ENCODE measurements around the gene SBF2. TPM values are rescaled to one million over a fixed set of nuclear protein-coding genes. Genes with fewer than 3 reads are reported as not detected.

SBF2 gene
- total and polyA plus RNA-seq, 5 donors from 2014 or later: 1.1 to 5.5 (median 2.1) TPM

DNA sequence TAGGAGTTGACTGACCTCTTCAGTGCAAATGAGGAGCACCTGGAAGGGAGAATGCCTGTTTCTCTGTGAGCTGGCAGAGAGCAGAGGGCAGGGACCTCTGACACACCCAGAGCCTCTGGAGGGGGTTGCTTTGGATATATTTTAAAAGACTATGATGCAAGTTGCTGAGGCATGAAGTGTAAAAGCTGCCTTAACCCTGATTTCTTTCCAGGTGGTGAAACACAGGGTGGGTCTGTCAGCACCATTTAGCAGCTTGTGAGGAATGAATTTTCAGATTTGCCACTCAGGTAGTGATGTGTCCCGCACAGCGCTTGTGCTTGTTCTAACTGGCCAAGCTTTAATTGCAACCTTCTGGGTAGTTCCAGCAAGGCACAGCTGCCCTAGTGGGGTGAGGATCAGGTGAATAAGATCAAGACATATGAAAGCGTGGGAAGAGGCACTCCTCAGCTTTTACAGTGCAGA lies 540.0 kb downstream of the SBF2 start:
- Histone ChIP-seq H3K36me3 (ENCODE audit: control insufficient read depth, insufficient read depth, low read length) (peaks cover 2% of the 10 kb centered on the region), H3K4me1 (ENCODE audit: control insufficient read depth, insufficient read depth, low read length, poor library complexity, severe bottlenecking) (peaks cover 16% of the 10 kb centered on the region), H3K27me3 (ENCODE audit: control insufficient read depth, insufficient read depth, low read length) (no peaks in the 10 kb centered on the region), H3K9me3 (ENCODE audit: control insufficient read depth in 2 of 2, low read length in 2 of 2) (no peaks in the 10 kb centered on the region), H3K27ac (ENCODE audit: insufficient read depth, low read length, poor library complexity, severe bottlenecking) (no peak overlapping the region), H3K4me3 (ENCODE audit: low read depth, low read length) (no peak overlapping the region)
- Mint-ChIP-seq H3K4me1 (peaks cover 0 to 23% (median 13%) of the 10 kb centered on the region in 4 donors), H3K27ac (no peak overlapping the region), H3K4me3 (no peak overlapping the region), H3K27me3 (no peaks in the 10 kb centered on the region), H3K9me3 (no peaks in the 10 kb centered on the region), H3K36me3 (peaks cover 9% of the 10 kb centered on the region)
- DNase-seq (no peak), ATAC-seq (ENCODE audit: low read depth in 2 of 2) (no peak)

GRCh38 chr11:9753021-9753420 lies 541.0 kb downstream of the SBF2 start:
- peaks cover 2% of the 10 kb centered on the region for H3K36me3 ChIP-seq (ENCODE audit: control insufficient read depth, insufficient read depth, low read length)
- H3K4me1 ChIP-seq (ENCODE audit: control insufficient read depth, insufficient read depth, low read length, poor library complexity, severe bottlenecking): peaks cover 18% of the 10 kb centered on the region
- no peak for ATAC-seq (ENCODE audit: low read depth in 2 of 2)
- Mint-ChIP-seq H3K36me3 (peaks cover 9% of the 10 kb centered on the region), H3K4me3 (peak overlapping the region in 1 of 4 donors; percentile 43), H3K4me1 (peaks cover 0 to 26% (median 17%) of the 10 kb centered on the region in 4 donors), H3K27ac (no peak overlapping the region), H3K27me3 (no peaks in the 10 kb centered on the region), H3K9me3 (no peaks in the 10 kb centered on the region)
- no peak overlapping the region for H3K27ac ChIP-seq (ENCODE audit: insufficient read depth, low read length, poor library complexity, severe bottlenecking)
- H3K9me3 ChIP-seq (ENCODE audit: control insufficient read depth in 2 of 2, low read length in 2 of 2): no peaks in the 10 kb centered on the region
- H3K27me3 ChIP-seq (ENCODE audit: control insufficient read depth, insufficient read depth, low read length): no peaks in the 10 kb centered on the region
- DNase-seq: no peak
- H3K4me3 ChIP-seq (ENCODE audit: low read depth, low read length): no peak overlapping the region

DNA sequence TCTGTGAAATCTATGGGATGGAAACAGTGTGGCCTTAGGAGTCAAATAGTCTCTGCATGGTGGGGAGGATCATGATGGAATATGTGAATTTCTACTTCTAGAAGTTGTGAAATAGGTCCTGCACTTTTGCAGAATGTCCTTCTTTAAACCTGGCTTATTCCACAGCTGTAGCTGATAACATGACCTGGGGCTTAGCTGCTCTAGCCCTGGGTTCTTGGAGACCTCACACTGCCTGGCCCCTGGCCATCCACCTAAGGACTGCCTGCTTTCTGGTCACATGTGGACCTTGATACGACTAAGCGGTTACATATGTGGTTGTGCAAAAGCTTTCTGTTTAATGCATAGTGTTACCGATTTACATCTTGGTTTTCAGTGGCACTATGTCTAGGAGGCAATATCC lies 541.9 kb downstream of the SBF2 start:
- no peaks in the 10 kb centered on the region for H3K9me3 ChIP-seq (ENCODE audit: control insufficient read depth in 2 of 2, low read length in 2 of 2)
- H3K27me3 ChIP-seq (ENCODE audit: control insufficient read depth, insufficient read depth, low read length): no peaks in the 10 kb centered on the region
- H3K36me3 Mint-ChIP-seq: peaks cover 9% of the 10 kb centered on the region
- peaks cover 0 to 20% (median 13%) of the 10 kb centered on the region in 4 donors for H3K4me1 Mint-ChIP-seq
- H3K36me3 ChIP-seq (ENCODE audit: control insufficient read depth, insufficient read depth, low read length): peaks cover 2% of the 10 kb centered on the region
- H3K27me3 Mint-ChIP-seq: no peaks in the 10 kb centered on the region
- no peak overlapping the region for H3K4me3 ChIP-seq (ENCODE audit: low read depth, low read length)
- no peaks in the 10 kb centered on the region for H3K9me3 Mint-ChIP-seq
- peaks cover 13% of the 10 kb centered on the region for H3K4me1 ChIP-seq (ENCODE audit: control insufficient read depth, insufficient read depth, low read length, poor library complexity, severe bottlenecking)
- H3K27ac Mint-ChIP-seq: peak overlapping the region in 1 of 3 donors; percentile 26
- no peak overlapping the region for H3K4me3 Mint-ChIP-seq
- no peak overlapping the region for H3K27ac ChIP-seq (ENCODE audit: insufficient read depth, low read length, poor library complexity, severe bottlenecking)
- ATAC-seq (ENCODE audit: low read depth in 2 of 2) (no peak), DNase-seq (no peak)

- no peak overlapping the region for H3K4me3 Mint-ChIP-seq
- H3K27ac ChIP-seq (ENCODE audit: insufficient read depth, low read length, poor library complexity, severe bottlenecking): no peak overlapping the region
- peak overlapping the region in 1 of 3 donors; percentile 35 for H3K27ac Mint-ChIP-seq
- no peaks in the 10 kb centered on the region for H3K9me3 Mint-ChIP-seq
- ATAC-seq (ENCODE audit: low read depth in 2 of 2): no peak
- peaks cover 9% of the 10 kb centered on the region for H3K36me3 Mint-ChIP-seq
- no peaks in the 10 kb centered on the region for H3K9me3 ChIP-seq (ENCODE audit: control insufficient read depth in 2 of 2, low read length in 2 of 2)
- peaks cover 0 to 9% (median 6%) of the 10 kb centered on the region in 4 donors for H3K4me1 Mint-ChIP-seq
- peaks cover 2% of the 10 kb centered on the region for H3K36me3 ChIP-seq (ENCODE audit: control insufficient read depth, insufficient read depth, low read length)
- no peaks in the 10 kb centered on the region for H3K27me3 Mint-ChIP-seq
- no peak for DNase-seq
- H3K4me1 ChIP-seq (ENCODE audit: control insufficient read depth, insufficient read depth, low read length, poor library complexity, severe bottlenecking): peaks cover 6% of the 10 kb centered on the region
- H3K4me3 ChIP-seq (ENCODE audit: low read depth, low read length): no peak overlapping the region
- no peaks in the 10 kb centered on the region for H3K27me3 ChIP-seq (ENCODE audit: control insufficient read depth, insufficient read depth, low read length)
Observed at GRCh38 chr11:9750551-9750950, 543.5 kb downstream of the SBF2 start.

GRCh38 chr11:9748361-9748970 lies 545.6 kb downstream of the SBF2 start:
- Histone ChIP-seq H3K27me3 (ENCODE audit: control insufficient read depth, insufficient read depth, low read length) (no peaks in the 10 kb centered on the region), H3K36me3 (ENCODE audit: control insufficient read depth, insufficient read depth, low read length) (peaks cover 2% of the 10 kb centered on the region), H3K27ac (ENCODE audit: insufficient read depth, low read length, poor library complexity, severe bottlenecking) (no peak overlapping the region), H3K9me3 (ENCODE audit: control insufficient read depth in 2 of 2, low read length in 2 of 2) (no peaks in the 10 kb centered on the region), H3K4me1 (ENCODE audit: control insufficient read depth, insufficient read depth, low read length, poor library complexity, severe bottlenecking) (peaks cover 6% of the 10 kb centered on the region), H3K4me3 (ENCODE audit: low read depth, low read length) (no peak overlapping the region)
- Mint-ChIP-seq H3K27me3 (no peaks in the 10 kb centered on the region), H3K36me3 (peaks cover 9% of the 10 kb centered on the region), H3K9me3 (no peaks in the 10 kb centered on the region), H3K27ac (no peak overlapping the region), H3K4me1 (peaks cover 0 to 9% (median 7%) of the 10 kb centered on the region in 4 donors), H3K4me3 (no peak overlapping the region)
- DNase-seq: peak; percentile 27 to 88 (median 66)
- peak; percentile 82 to 91 for ATAC-seq (ENCODE audit: low read depth in 2 of 2)

GRCh38 chr11:9747828-9748227 lies 546.2 kb downstream of the SBF2 start:
- Mint-ChIP-seq H3K4me3 (no peak overlapping the region), H3K27me3 (no peaks in the 10 kb centered on the region), H3K36me3 (peaks cover 9% of the 10 kb centered on the region), H3K9me3 (no peaks in the 10 kb centered on the region), H3K27ac (no peak overlapping the region), H3K4me1 (peaks cover 0 to 9% (median 7%) of the 10 kb centered on the region in 4 donors)
- H3K27ac ChIP-seq (ENCODE audit: insufficient read depth, low read length, poor library complexity, severe bottlenecking): no peak overlapping the region
- H3K36me3 ChIP-seq (ENCODE audit: control insufficient read depth, insufficient read depth, low read length): peaks cover 2% of the 10 kb centered on the region
- no peak for ATAC-seq (ENCODE audit: low read depth in 2 of 2)
- peaks cover 6% of the 10 kb centered on the region for H3K4me1 ChIP-seq (ENCODE audit: control insufficient read depth, insufficient read depth, low read length, poor library complexity, severe bottlenecking)
- H3K9me3 ChIP-seq (ENCODE audit: control insufficient read depth in 2 of 2, low read length in 2 of 2): no peaks in the 10 kb centered on the region
- H3K4me3 ChIP-seq (ENCODE audit: low read depth, low read length): no peak overlapping the region
- no peak for DNase-seq
- no peaks in the 10 kb centered on the region for H3K27me3 ChIP-seq (ENCODE audit: control insufficient read depth, insufficient read depth, low read length)

DNA sequence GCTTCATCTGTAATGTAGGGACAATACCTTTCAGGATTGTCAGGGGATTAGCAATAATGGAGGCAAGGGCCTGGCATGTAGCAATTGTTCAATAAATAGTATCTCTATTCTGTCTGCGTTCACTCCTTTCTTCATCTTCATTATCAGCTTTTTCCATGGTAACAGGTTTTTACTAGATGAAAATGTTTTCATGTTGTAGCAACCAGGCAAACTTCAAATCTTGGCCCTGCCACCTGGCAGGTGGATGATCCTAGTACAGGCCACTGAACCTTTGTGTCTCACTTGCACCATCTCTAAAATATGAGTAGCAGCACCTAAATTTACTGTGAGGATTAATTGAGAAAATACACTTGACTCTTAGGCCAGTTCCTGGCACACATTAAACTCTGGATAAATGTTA lies 546.8 kb downstream of the SBF2 start:
- H3K4me1 ChIP-seq (ENCODE audit: control insufficient read depth, insufficient read depth, low read length, poor library complexity, severe bottlenecking): peaks cover 6% of the 10 kb centered on the region
- peaks cover 2% of the 10 kb centered on the region for H3K36me3 ChIP-seq (ENCODE audit: control insufficient read depth, insufficient read depth, low read length)
- DNase-seq: no peak
- no peaks in the 10 kb centered on the region for H3K27me3 Mint-ChIP-seq
- no peak overlapping the region for H3K4me3 ChIP-seq (ENCODE audit: low read depth, low read length)
- H3K27ac ChIP-seq (ENCODE audit: insufficient read depth, low read length, poor library complexity, severe bottlenecking): no peak overlapping the region
- H3K4me3 Mint-ChIP-seq: no peak overlapping the region
- ATAC-seq (ENCODE audit: low read depth in 2 of 2): no peak
- no peak overlapping the region for H3K27ac Mint-ChIP-seq
- no peaks in the 10 kb centered on the region for H3K27me3 ChIP-seq (ENCODE audit: control insufficient read depth, insufficient read depth, low read length)
- H3K9me3 Mint-ChIP-seq: no peaks in the 10 kb centered on the region
- H3K36me3 Mint-ChIP-seq: peaks cover 7% of the 10 kb centered on the region
- no peaks in the 10 kb centered on the region for H3K9me3 ChIP-seq (ENCODE audit: control insufficient read depth in 2 of 2, low read length in 2 of 2)
- H3K4me1 Mint-ChIP-seq: peaks cover 0 to 9% (median 7%) of the 10 kb centered on the region in 4 donors
